Peyer's patch (tissue), 4 donors: ENCODE results near the gene ATP11A. TPM values are rescaled to one million over a fixed set of nuclear protein-coding genes. Genes with fewer than 3 reads are reported as not detected.
"Not testable (repeated sequence)": the region's sequence is repeated elsewhere in the genome, so short reads cannot be mapped to it uniquely, and the experiment has no call there.

Source experiments
- DNase-seq, 3 donors: peaks; one replicate each; pipeline ENCODE4 v3.0.0-alpha.2; 2017 to 2019
- H3K27ac ChIP-seq, 4 donors: fragments of 200-600 bp; sonication (generic); one replicate each; pipeline ENCODE4 v1.5.1; 2016 to 2019
- H3K27me3 ChIP-seq, 2 donors: fragments of 200-600 bp; sonication (generic); one replicate each; pipeline ENCODE4 v1.5.1; 2019
- H3K36me3 ChIP-seq, 3 donors: fragments of 200-600 bp; sonication (generic); one replicate each; pipeline ENCODE4 v1.5.1; 2016 to 2019
- H3K4me1 ChIP-seq, 4 donors: fragments of 200-600 bp; sonication (generic); one replicate each; pipeline ENCODE4 v1.5.1; 2016 to 2019
- H3K4me3 ChIP-seq, 4 donors: fragments of 200-600 bp; sonication (generic); 1 replicate in 3 of 4; 2 replicates in 1 of 4; pipeline ENCODE4 v1.5.1; 2016 to 2019; ENCODE audit warnings: mild to moderate bottlenecking in 1 of 4
- H3K9me3 ChIP-seq, 4 donors: fragments of 200-600 bp; sonication (generic); one replicate each; pipeline ENCODE4 v1.5.1; 2016 to 2019; ENCODE audit warnings: mild to moderate bottlenecking in 1 of 4
- CTCF ChIP-seq, 6 experiments: fragments of 450-650 bp in 4 of 6; fragments of 200-600 bp in 2 of 6; sonication (generic) in 1 of 6; IDR thresholded peaks; one replicate each; pipeline ENCODE4 v1.5.1; 2017 to 2019; ENCODE audit warnings: antibody characterized with exemption in 6 of 6, mild to moderate bottlenecking in 3 of 6, moderate library complexity in 1 of 6
- POLR2A ChIP-seq, 2 donors: fragments of 450-650 bp; IDR thresholded peaks; one replicate each; pipeline ENCODE4 v1.5.1; 2017; ENCODE audit warnings: antibody characterized with exemption in 2 of 2, mild to moderate bottlenecking in 2 of 2, moderate library complexity in 2 of 2
- total RNA-seq, 4 donors: library from RNA; depleted of rRNA; stranded (reverse); fragments of >200 nt; gene quantifications; one replicate each; pipeline ENCODE4 v1.1.0, GENCODE V29; 2016

ATP11A gene
- total RNA-seq, 4 donors from 2014 or later, result 33.1 to 64.2 (median 53.7) TPM

- peak in 1 of 3 donors; percentile 10 for DNase-seq
- Histone ChIP-seq H3K27ac (no peak overlapping the region), H3K4me1 (no peaks in the 10 kb centered on the region), H3K9me3 (no peaks in the 10 kb centered on the region), H3K4me3 (no peak overlapping the region), H3K36me3 (peaks cover 0 to 23% (median 0%) of the 10 kb centered on the region in 3 donors), H3K27me3 (no peaks in the 10 kb centered on the region)
- TF ChIP-seq CTCF (IDR thresholded peaks at IDR 0.05) (no peak), POLR2A (IDR thresholded peaks at IDR 0.05) (no peak)
These were observed 178.5 kb downstream of the ATP11A start for GRCh38 chr13:112868308-112868707.

GRCh38 chr13:112869202-112870050 is 179.6 kb downstream of the ATP11A start:
- TF ChIP-seq POLR2A (IDR thresholded peaks at IDR 0.05) (no peak), CTCF (IDR thresholded peaks at IDR 0.05) (no peak)
- H3K27me3 ChIP-seq, result no peaks in the 10 kb centered on the region
- peak in 1 of 3 donors; percentile 40 for DNase-seq
- H3K4me1 ChIP-seq, result no peaks in the 10 kb centered on the region
- peaks cover 0 to 20% (median 0%) of the 10 kb centered on the region in 3 donors for H3K36me3 ChIP-seq
- no peak overlapping the region for H3K27ac ChIP-seq
- H3K4me3 ChIP-seq, result no peak overlapping the region
- H3K9me3 ChIP-seq, result no peaks in the 10 kb centered on the region

- no peaks in the 10 kb centered on the region for H3K4me1 ChIP-seq
- H3K36me3 ChIP-seq, result peaks cover 0 to 20% (median 0%) of the 10 kb centered on the region in 3 donors
- DNase-seq, result no peak
- TF ChIP-seq POLR2A (IDR thresholded peaks at IDR 0.05) (no peak), CTCF (IDR thresholded peaks at IDR 0.05) (no peak)
- no peak overlapping the region for H3K4me3 ChIP-seq
- H3K9me3 ChIP-seq, result no peaks in the 10 kb centered on the region
- no peaks in the 10 kb centered on the region for H3K27me3 ChIP-seq
- H3K27ac ChIP-seq, result no peak overlapping the region
These were observed 180.2 kb downstream of the ATP11A start for GRCh38 chr13:112870051-112870331.

DNA sequence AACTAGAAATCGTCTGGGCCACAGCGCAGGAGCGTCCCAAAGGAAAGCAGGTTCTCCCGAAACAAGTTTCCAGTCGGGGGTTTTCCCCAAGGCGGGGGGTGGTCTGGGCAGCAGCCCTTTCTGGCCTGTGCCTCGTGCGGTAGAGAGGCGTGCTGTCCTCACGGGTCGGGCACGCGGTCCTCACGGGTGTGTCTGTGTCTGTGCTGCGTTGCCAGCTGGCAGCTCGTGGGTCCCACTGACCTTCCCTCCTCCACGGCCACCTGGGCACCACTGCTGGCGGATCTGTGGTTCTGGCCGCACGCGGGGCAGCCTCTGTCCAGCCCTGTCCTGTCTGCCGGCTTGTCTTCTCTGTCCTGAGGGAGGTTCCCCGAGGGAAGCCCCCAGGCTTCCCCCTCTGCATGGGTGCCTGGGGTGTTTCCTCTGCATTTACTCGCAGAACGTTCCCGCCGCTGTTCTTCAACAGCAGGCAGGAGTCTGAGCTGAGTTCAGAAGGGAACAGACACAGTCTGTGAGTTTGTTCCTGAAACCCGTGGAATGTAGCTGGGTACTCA is 181.0 kb downstream of the ATP11A start:
- H3K4me1 ChIP-seq, result no peaks in the 10 kb centered on the region
- H3K9me3 ChIP-seq, result no peaks in the 10 kb centered on the region
- TF ChIP-seq CTCF (IDR thresholded peaks at IDR 0.05) (no peak), POLR2A (IDR thresholded peaks at IDR 0.05) (no peak)
- no peak overlapping the region for H3K4me3 ChIP-seq
- H3K36me3 ChIP-seq, result peaks cover 0 to 20% (median 0%) of the 10 kb centered on the region in 3 donors
- no peaks in the 10 kb centered on the region for H3K27me3 ChIP-seq
- DNase-seq, result peak in 1 of 3 donors; percentile 40
- no peak overlapping the region for H3K27ac ChIP-seq

- Histone ChIP-seq H3K27ac (no peak overlapping the region), H3K36me3 (peaks cover 0 to 24% (median 0%) of the 10 kb centered on the region in 3 donors), H3K27me3 (no peaks in the 10 kb centered on the region), H3K4me1 (no peaks in the 10 kb centered on the region), H3K4me3 (no peak overlapping the region), H3K9me3 (no peaks in the 10 kb centered on the region)
- peak in 1 of 3 donors; percentile 33 for DNase-seq
- TF ChIP-seq CTCF (IDR thresholded peaks at IDR 0.05) (no peak), POLR2A (IDR thresholded peaks at IDR 0.05) (no peak)
These were observed 181.9 kb downstream of the ATP11A start for GRCh38 chr13:112871742-112872141.

DNA sequence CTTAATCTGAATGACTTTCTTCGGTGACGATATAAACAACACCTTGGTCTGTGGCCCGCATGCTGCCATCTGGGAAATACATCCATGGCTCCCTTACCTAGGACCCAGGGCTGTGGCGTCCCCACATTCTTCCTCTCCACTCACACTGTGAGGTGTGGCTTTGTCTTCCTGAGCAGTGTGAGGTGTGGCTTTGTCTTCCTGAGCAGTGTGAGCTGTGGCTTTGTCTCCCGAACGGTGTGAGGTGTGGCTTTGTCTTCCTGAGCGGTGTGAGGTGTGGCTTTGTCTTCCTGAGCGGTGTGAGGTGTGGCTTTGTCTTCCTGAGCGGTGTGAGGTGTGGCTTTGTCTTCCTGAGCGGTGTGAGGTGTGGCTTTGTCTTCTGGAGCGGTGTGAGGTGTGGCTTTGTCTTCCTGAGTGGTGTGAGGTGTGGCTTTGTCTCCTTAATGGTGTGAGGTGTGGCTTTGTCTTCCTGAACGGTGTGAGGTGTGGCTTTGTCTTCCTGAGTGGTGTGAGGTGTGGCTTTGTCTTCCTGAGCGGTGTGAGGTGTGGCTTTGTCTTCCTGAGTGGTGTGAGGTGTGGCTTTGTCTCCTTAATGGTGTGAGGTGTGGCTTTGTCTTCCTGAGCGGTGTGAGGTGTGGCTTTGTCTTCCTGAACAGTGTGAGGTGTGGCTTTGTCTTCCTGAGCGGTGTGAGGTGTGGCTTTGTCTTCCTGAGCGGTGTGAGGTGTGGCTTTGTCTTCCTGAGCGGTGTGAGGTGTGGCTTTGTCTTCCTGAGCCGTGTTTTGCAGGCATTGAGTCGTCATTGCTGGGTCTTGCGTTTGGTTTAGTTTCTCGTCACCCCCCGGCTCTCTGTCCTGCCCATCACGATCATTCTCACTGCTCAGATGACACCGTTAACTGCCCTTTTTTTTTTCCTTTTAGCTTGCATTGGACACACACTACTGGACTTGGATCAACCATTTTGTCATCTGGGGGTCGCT is 183.1 kb downstream of the ATP11A start:
- H3K4me3 ChIP-seq, H3K27me3 ChIP-seq, H3K4me1 ChIP-seq, H3K9me3 ChIP-seq: not testable (repeated sequence)
- Histone ChIP-seq H3K36me3 (peaks cover 0 to 21% (median 0%) of the 10 kb centered on the region in 3 donors), H3K27ac (peak overlapping the region in 2 of 4 donors; percentile 3 to 73)
- DNase-seq, result peak in 2 of 3 donors; percentile 44 to 57
